GM21619 (cell line): ENCODE results near the gene SEC61G.

Source experiments
- ATAC-seq: cut with Tn5 transposase; IDR thresholded peaks from one replicate; pipeline ENCODE4 v1.9.1; 2021; ENCODE audit not compliant: unreplicated experiment

SEC61G gene

GRCh38 chr7:54758702-54759592 is at the start of gene SEC61G:
SEC61G (minus strand) TSS chr7:54759211; CDS start chr7:54757588, 1,623 bp downstream.
- ATAC-seq: peak; percentile 95

GRCh38 chr7:54802841-54803240 is 43.8 kb upstream of the SEC61G start:
- peak; percentile 83 for ATAC-seq

GRCh38 chr7:54802114-54802513 is 43.1 kb upstream of the SEC61G start:
- no peak for ATAC-seq

- no peak for ATAC-seq
These were observed 40.8 kb upstream of the SEC61G start for GRCh38 chr7:54799792-54800191.

- ATAC-seq: no peak
These were observed 39.5 kb upstream of the SEC61G start for GRCh38 chr7:54798530-54798929.

- no peak for ATAC-seq
These were observed 37.8 kb upstream of the SEC61G start for GRCh38 chr7:54796853-54797252.

- ATAC-seq: no peak
These were observed 37.1 kb upstream of the SEC61G start for GRCh38 chr7:54796150-54796549.

GRCh38 chr7:54792383-54792782 is 33.4 kb upstream of the SEC61G start:
- no peak for ATAC-seq

GRCh38 chr7:54788664-54789063 is 29.7 kb upstream of the SEC61G start:
- no peak for ATAC-seq

GRCh38 chr7:54785261-54785660 is 26.2 kb upstream of the SEC61G start:
- ATAC-seq: no peak

- no peak for ATAC-seq
These were observed 24.9 kb upstream of the SEC61G start for GRCh38 chr7:54783952-54784351.

- ATAC-seq: no peak
These were observed 23.8 kb upstream of the SEC61G start for GRCh38 chr7:54782829-54783228.

GRCh38 chr7:54782314-54782713 is 23.3 kb upstream of the SEC61G start:
- ATAC-seq: no peak

- ATAC-seq: no peak
These were observed 22.3 kb upstream of the SEC61G start for GRCh38 chr7:54781134-54781920.

- ATAC-seq: no peak
These were observed 21.5 kb upstream of the SEC61G start for GRCh38 chr7:54780490-54780889.

- ATAC-seq: no peak
These were observed 19.9 kb upstream of the SEC61G start for GRCh38 chr7:54778696-54779540.

GRCh38 chr7:54778166-54778565 is 19.2 kb upstream of the SEC61G start:
- ATAC-seq: no peak

GRCh38 chr7:54774785-54775740 is 16.1 kb upstream of the SEC61G start:
- ATAC-seq: no peak

GRCh38 chr7:54773472-54774399 is 14.7 kb upstream of the SEC61G start:
- peak; percentile 79 for ATAC-seq
